Mesenteric fat pad (tissue), 1 donor: ENCODE data around the gene BCAS3. TPM values are rescaled to one million over a fixed set of nuclear protein-coding genes. Genes with fewer than 3 reads are reported as not detected.
"Not testable (repeated sequence)": the region's sequence is repeated elsewhere in the genome, so short reads cannot be mapped to it uniquely, and the experiment has no call there.

Experiments used
- DNase-seq: peaks from one replicate; pipeline ENCODE4 v3.0.0-alpha.2; 2020; ENCODE audit warnings: low spot score
- total RNA-seq: library from RNA; stranded (reverse); fragmentation: NEBNext Ultra II Directional; extraction: Animal tissue kit (Norgen Biotek cat#: 25700); gene quantifications from one replicate; pipeline ENCODE4 v1.2.1, GENCODE V29; 2021
- donor health status: DM: yes; HTN: yes; CAD: no.

BCAS3 gene
- total RNA-seq, 1 donor from 2014 or later, result 20.8 TPM

- DNase-seq, result no peak
These were observed 754.1 kb downstream of the BCAS3 start for GRCh38 chr17:61431594-61432311.

GRCh38 chr17:61436273-61436672 is 758.6 kb downstream of the BCAS3 start:
- DNase-seq, result no peak

DNA sequence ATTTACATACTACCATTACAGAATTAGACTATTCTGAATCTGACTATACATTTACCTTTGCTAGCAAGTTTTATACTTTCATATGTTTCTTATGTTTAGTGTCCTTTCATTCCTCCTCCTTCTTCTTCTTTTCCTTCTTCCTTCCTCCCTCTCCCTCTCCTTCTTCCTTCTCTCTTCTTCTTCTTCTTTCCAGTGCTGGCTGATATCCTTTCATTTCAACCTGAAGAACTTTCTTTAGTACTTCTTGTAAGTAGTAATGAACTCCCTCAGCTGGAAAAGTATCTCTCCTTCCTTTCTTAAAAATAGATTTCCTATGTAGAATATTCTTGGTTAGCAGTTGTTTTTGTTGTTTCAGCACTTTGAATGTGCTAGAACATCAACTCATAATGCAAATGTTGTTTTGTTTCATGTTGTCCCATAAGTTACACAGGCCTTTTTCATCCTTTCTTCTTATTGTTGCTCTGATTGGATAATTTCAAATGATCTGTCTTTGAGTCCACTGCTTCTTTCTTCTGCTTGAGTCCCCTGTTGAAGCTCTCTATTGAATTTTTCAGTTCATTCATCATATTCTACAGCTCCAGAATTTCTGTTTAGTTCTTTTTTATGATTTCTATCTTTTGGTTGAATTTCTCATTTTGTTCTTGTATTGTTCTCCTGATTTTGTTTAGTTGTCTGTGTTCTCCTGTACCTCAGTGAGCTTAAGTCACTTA is 759.5 kb downstream of the BCAS3 start:
- no peak for DNase-seq

DNA sequence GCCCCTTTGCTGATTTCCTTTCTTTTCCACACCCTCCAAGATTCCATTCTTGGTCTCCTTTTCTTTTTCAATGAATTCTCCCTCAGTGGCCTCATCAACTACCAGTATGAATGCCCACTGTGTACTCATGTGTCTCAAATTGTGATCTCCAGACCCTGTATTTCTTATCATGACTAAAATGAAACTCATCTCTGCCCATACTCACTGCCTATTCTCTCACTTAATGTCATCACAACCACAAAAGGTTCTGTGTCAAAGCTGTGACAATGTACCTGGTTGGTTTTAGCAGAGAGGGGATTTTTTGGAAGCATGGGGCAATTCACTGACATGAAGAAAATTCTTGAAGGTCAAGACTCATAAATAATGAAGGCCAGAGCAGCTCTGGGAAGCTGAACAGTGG is 763.0 kb downstream of the BCAS3 start:
- DNase-seq, result no peak

DNA sequence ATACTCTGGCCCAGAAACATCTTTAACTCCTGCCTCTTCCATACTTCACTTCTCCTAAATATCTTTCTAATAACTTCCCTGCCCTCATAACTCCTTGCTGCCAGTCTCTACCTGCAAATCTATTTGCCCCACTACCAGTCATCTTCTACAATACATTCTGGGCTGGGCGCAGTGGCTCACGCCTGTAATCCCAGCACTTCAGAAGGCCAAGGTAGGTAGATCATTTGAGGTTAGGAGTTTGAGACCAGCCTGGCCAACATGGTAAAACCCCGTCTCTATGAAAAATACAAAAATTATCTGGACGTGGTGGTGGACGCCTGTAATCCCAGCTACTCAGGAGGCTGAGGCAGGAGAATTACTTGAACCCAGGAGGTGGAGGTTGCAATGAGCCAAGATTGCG is 763.9 kb downstream of the BCAS3 start:
- not testable (repeated sequence) for DNase-seq

DNA sequence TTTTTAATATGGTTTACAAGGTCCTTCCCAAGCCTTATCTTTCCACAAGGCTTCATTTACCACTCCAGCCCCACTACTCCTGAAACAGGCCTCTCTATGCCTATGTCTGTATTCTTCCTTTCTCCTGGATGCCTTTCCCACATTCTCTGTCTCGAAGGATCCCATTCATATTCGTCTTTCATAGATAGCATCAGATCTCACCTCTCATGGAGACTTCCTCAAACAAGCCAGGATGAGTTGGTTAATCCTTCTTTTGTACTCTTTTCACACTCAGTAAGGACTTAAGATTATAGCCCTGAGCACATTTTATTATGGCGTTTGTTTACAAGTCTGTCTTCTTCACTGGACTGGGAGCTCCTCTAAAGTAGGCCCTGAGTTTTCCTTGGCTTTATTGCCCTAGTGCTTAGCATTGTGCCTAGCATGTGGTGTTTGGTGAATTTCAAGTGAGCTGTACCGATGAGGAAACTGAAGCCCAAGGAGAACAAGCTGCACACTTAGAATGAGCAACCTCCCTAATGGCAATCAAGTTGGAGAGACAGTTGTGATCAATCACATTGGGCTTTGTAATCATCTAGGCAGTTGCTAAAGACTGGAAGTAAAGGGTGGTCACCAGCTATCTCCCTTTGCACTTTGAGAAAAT is 764.6 kb downstream of the BCAS3 start:
- DNase-seq, result no peak

Other genes with a start within 250 kb of the BCAS3 start
- gene APPBP2, start 151.6 kb upstream of the BCAS3 start, total RNA-seq, result 45.8 TPM
- gene PPM1D, start 77.7 kb upstream of the BCAS3 start, total RNA-seq, result 16.7 TPM